H1 (cell line): ENCODE data around the gene ARID3B. TPM values are rescaled to one million over a fixed set of nuclear protein-coding genes. Genes with fewer than 3 reads are reported as not detected.
A peak's percentile ranks its signal among the peaks of the same experiment; 100 is the strongest.

Experiments used
- CTCF ChIA-PET: fragments of 300-600 bp; sonication (Branson Sonifier 250); formaldehyde crosslinking; loops from one replicate; lab custom pipeline; 2021; ENCODE audit not compliant: partially characterized antibody; lab: Charles Lee
- POLR2A ChIA-PET: fragments of 300-600 bp; sonication (Branson Sonifier 250); formaldehyde crosslinking; loops from one replicate; lab custom pipeline; 2021; ENCODE audit warnings: inconsistent platforms; ENCODE audit not compliant: partially characterized antibody; lab: Charles Lee
- DNase-seq, 2 experiments: peaks; one replicate each; pipeline versions ENCODE4 v3.0.0 to v3.0.0-alpha.2; 2010 to 2022; ENCODE audit warnings: low spot score in 2 of 2, low read depth in 1 of 2, mixed read lengths in 1 of 2
- FAIRE-seq: peaks from 2 replicates; lab custom pipeline; 2011; peaks lifted over from hg19 to GRCh38; lab: Jason Lieb, UNC
- H2AFZ ChIP-seq: 2 replicates; pipeline ENCODE4 v1.8.1; 2012; ENCODE audit warnings: low read length, inconsistent platforms
- H2AK5ac ChIP-seq: 2 replicates; pipeline ENCODE4 v1.6.1; 2013; ENCODE audit warnings: low read depth, low read length
- H2BK120ac ChIP-seq: replicated peaks from 2 replicates; pipeline ENCODE3; 2013; ENCODE audit warnings: low read depth, low read length, inconsistent platforms
- H2BK12ac ChIP-seq: 2 replicates; pipeline ENCODE4 v1.6.1; 2013; ENCODE audit warnings: low read depth, low read length
- H2BK15ac ChIP-seq: 2 replicates; pipeline ENCODE4 v1.6.1; 2013; ENCODE audit warnings: low read length
- H2BK20ac ChIP-seq: 2 replicates; pipeline ENCODE4 v1.6.1; 2013; ENCODE audit warnings: low read length
- H2BK5ac ChIP-seq: 2 replicates; pipeline ENCODE4 v1.6.1; 2013; ENCODE audit warnings: low read depth, low read length
- H3K14ac ChIP-seq: 2 replicates; pipeline ENCODE4 v1.6.1; 2013; ENCODE audit warnings: inconsistent platforms; ENCODE audit not compliant: insufficient read length
- H3K18ac ChIP-seq: 2 replicates; pipeline ENCODE4 v1.6.1; 2013; ENCODE audit warnings: low read length; ENCODE audit errors: extremely low read depth
- H3K23ac ChIP-seq: 2 replicates; pipeline ENCODE4 v1.6.1; 2013; ENCODE audit warnings: inconsistent platforms; ENCODE audit not compliant: insufficient read length
- H3K23me2 ChIP-seq: 2 replicates; pipeline ENCODE4 v1.6.1; 2013; ENCODE audit warnings: low read depth, low read length
- H3K27ac ChIP-seq: 2 replicates; pipeline ENCODE4 v1.6.1; 2011; ENCODE audit warnings: low read depth, low read length, inconsistent platforms
- H3K27me3 ChIP-seq, 4 experiments: replicated peaks in 1 of 4; 1 replicate in 1 of 4; 2 replicates in 3 of 4; pipeline versions ENCODE4 v1.6.1 to v1.8.1; 2011 to 2013; ENCODE audit warnings: low read length in 3 of 4, mild to moderate bottlenecking in 3 of 4, inconsistent platforms in 2 of 4, mixed read lengths in 2 of 4, moderate library complexity in 1 of 4; ENCODE audit not compliant: control insufficient read depth in 3 of 4, insufficient read depth in 3 of 4; ENCODE audit errors: extremely low read depth in 1 of 4
- H3K36me3 ChIP-seq, 4 experiments: 2 replicates each; pipeline versions ENCODE4 v1.6.1 to v1.8.1; 2011 to 2013; ENCODE audit warnings: mild to moderate bottlenecking in 4 of 4, low read length in 3 of 4, moderate library complexity in 2 of 4, control low read depth in 1 of 4, inconsistent platforms in 1 of 4; ENCODE audit not compliant: insufficient read depth in 4 of 4, control insufficient read depth in 2 of 4
- H3K4ac ChIP-seq: replicated peaks from 2 replicates; pipeline ENCODE3; 2013; ENCODE audit warnings: low read length, low read depth, mixed read lengths, inconsistent platforms; ENCODE audit not compliant: insufficient read length
- H3K4me1 ChIP-seq, 4 experiments: replicated peaks in 1 of 4; 1 replicate in 1 of 4; 2 replicates in 3 of 4; pipeline versions ENCODE4 v1.6.1 to v1.8.1; 2011 to 2013; ENCODE audit warnings: low read length in 3 of 4, inconsistent platforms in 2 of 4, mixed read lengths in 1 of 4; ENCODE audit not compliant: insufficient read depth in 4 of 4, control insufficient read depth in 3 of 4
- H3K4me2 ChIP-seq, 2 experiments: 2 replicates each; pipeline versions ENCODE4 v1.6.1 to v1.8.1; 2011 to 2013; ENCODE audit warnings: low read depth in 2 of 2, low read length in 2 of 2, control low read depth in 1 of 2, inconsistent platforms in 1 of 2, mild to moderate bottlenecking in 1 of 2; ENCODE audit not compliant: insufficient read depth in 1 of 2
- H3K4me3 ChIP-seq, 4 experiments: fragments of 200-600, 300-600 bp in 1 of 4; sonication (generic), shearing (Covaris generic), sonication (Bioruptor Twin) in 1 of 4; 2 replicates each; pipeline versions ENCODE4 v1.5.1 to v1.8.1; 2011 to 2016; ENCODE audit warnings: low read length in 4 of 4, low read depth in 3 of 4, control low read depth in 2 of 4, inconsistent platforms in 2 of 4, mild to moderate bottlenecking in 2 of 4, mixed read lengths in 1 of 4, moderate library complexity in 1 of 4; ENCODE audit not compliant: insufficient read depth in 2 of 4; ENCODE audit errors: extremely low read depth in 1 of 4
- H3K56ac ChIP-seq: replicated peaks from 2 replicates; pipeline ENCODE3; 2013; ENCODE audit warnings: low read depth, mild to moderate bottlenecking, mixed read lengths, low read length, inconsistent platforms; ENCODE audit not compliant: insufficient read length
- H3K79me1 ChIP-seq: 2 replicates; pipeline ENCODE4 v1.6.1; 2013; ENCODE audit warnings: low read depth, low read length, control low read depth
- H3K79me2 ChIP-seq, 2 experiments: 2 replicates each; pipeline versions ENCODE4 v1.6.1 to v1.8.1; 2012 to 2013; ENCODE audit warnings: low read length in 2 of 2, mild to moderate bottlenecking in 2 of 2, inconsistent platforms in 1 of 2; ENCODE audit not compliant: insufficient read depth in 2 of 2, control insufficient read depth in 1 of 2
- H3K9ac ChIP-seq, 4 experiments: replicated peaks in 1 of 4; 1 replicate in 1 of 4; 2 replicates in 3 of 4; pipeline versions ENCODE4 v1.6.1 to v1.8.1; 2011 to 2013; ENCODE audit warnings: low read depth in 3 of 4, low read length in 3 of 4, control low read depth in 2 of 4, mild to moderate bottlenecking in 2 of 4, moderate library complexity in 2 of 4, inconsistent platforms in 1 of 4; ENCODE audit errors: extremely low read depth in 1 of 4
- H3K9me3 ChIP-seq, 2 experiments: 2 replicates each; pipeline versions ENCODE4 v1.6.1 to v1.8.1; 2012 to 2013; ENCODE audit warnings: mild to moderate bottlenecking in 2 of 2, moderate library complexity in 2 of 2, control low read depth in 1 of 2, inconsistent platforms in 1 of 2, low read depth in 1 of 2, low read length in 1 of 2, mixed read lengths in 1 of 2; ENCODE audit not compliant: insufficient read depth in 2 of 2
- H4K20me1 ChIP-seq, 2 experiments: replicated peaks in 1 of 2; 2 replicates each; pipeline versions ENCODE3 to v1.8.1; 2011 to 2013; ENCODE audit warnings: inconsistent platforms in 2 of 2, low read length in 2 of 2, mild to moderate bottlenecking in 1 of 2; ENCODE audit not compliant: insufficient read depth in 2 of 2, control insufficient read depth in 1 of 2
- H4K5ac ChIP-seq: 2 replicates; pipeline ENCODE4 v1.6.1; 2013; ENCODE audit warnings: low read length, low read depth, mixed read lengths, inconsistent platforms; ENCODE audit not compliant: insufficient read length
- H4K8ac ChIP-seq: 2 replicates; pipeline ENCODE4 v1.8.0; 2013; ENCODE audit warnings: mild to moderate bottlenecking, moderate library complexity, low read length, inconsistent platforms; ENCODE audit not compliant: insufficient read depth; ENCODE audit errors: extremely low read depth
- H4K91ac ChIP-seq: replicated peaks from 2 replicates; pipeline ENCODE3; 2013; ENCODE audit warnings: low read length, mixed read lengths, inconsistent platforms; ENCODE audit not compliant: insufficient read length
- ASH2L ChIP-seq: fragments of 200-600, 300-600 bp; sonication (generic); IDR thresholded peaks from one replicate; pipeline ENCODE4 v1.7.1; 2017; ENCODE audit warnings: low read length
- CHD2 ChIP-seq: IDR thresholded peaks from 2 replicates; pipeline ENCODE4 v1.6.1; 2012; ENCODE audit warnings: low read length, improper control_type of control experiment
- CTBP2 ChIP-seq: IDR thresholded peaks from 2 replicates; pipeline ENCODE4 v1.7.0; 2011; ENCODE audit warnings: borderline replicate concordance, mild to moderate bottlenecking, moderate library complexity, mixed read lengths, low read length; ENCODE audit not compliant: insufficient read depth, insufficient read length
- HDAC6 ChIP-seq: IDR thresholded peaks from one replicate; pipeline ENCODE4 v1.7.1; 2012; ENCODE audit warnings: low read depth, mild to moderate bottlenecking, inconsistent platforms, low read length, moderate library complexity
- NANOG ChIP-seq: IDR thresholded peaks from 2 replicates; pipeline ENCODE4 v1.6.1; 2011; ENCODE audit warnings: low read length, low read depth, mild to moderate bottlenecking, inconsistent platforms; ENCODE audit not compliant: insufficient read depth, poor library complexity, severe bottlenecking
- PHF8 ChIP-seq: fragments of 200-600 bp; sonication (generic); conservative IDR thresholded peaks from 2 replicates; pipeline ENCODE4 v1.7.1; 2012; ENCODE audit warnings: low read depth, mild to moderate bottlenecking, inconsistent platforms, low read length, moderate library complexity
- POLR2AphosphoS5 ChIP-seq: IDR thresholded peaks from 2 replicates; pipeline ENCODE4 v1.6.1; 2011; ENCODE audit warnings: low read depth, low read length
- RNF2 ChIP-seq: fragments of 200-900, 300-1000 bp; sonication (generic); IDR thresholded peaks from 2 replicates; pipeline ENCODE4 v1.7.1; 2016; ENCODE audit warnings: borderline replicate concordance, low read depth, mild to moderate bottlenecking, antibody characterized with exemption, low read length; ENCODE audit not compliant: poor library complexity, severe bottlenecking; ENCODE audit errors: missing control alignments
- SP2 ChIP-seq: IDR thresholded peaks from 2 replicates; pipeline ENCODE4 v1.6.1; 2012; ENCODE audit warnings: mild to moderate bottlenecking, low read length, inconsistent platforms
- ZNF274 ChIP-seq: IDR thresholded peaks from 2 replicates; pipeline ENCODE4 v1.7.0; 2012; ENCODE audit warnings: low read length, borderline replicate concordance; ENCODE audit errors: extremely low read depth
- WGBS, 2 experiments: shearing (Covaris generic) in 1 of 2; methylation state at CpG; one replicate each; pipeline versions ENCODE4 v1.1.6 to v1.1.7; 2013 to 2015; ENCODE audit warnings: low lambda C conversion rate in 2 of 2, mixed read lengths in 2 of 2, inconsistent platforms in 1 of 2, low coverage in 1 of 2, missing lambda C conversion rate in 1 of 2; ENCODE audit not compliant: insufficient replicate concordance in 2 of 2, insufficient coverage in 1 of 2, insufficient read length in 1 of 2; ENCODE audit errors: extremely low coverage in 1 of 2, missing lambda C conversion rate in 1 of 2; 5-methylcytosine and 5-hydroxymethylcytosine counted together
- polyA plus RNA-seq, 7 experiments: library from polyadenylated mRNA; depleted of rRNA in 3 of 7; stranded (reverse) in 5 of 7; unstranded in 2 of 7; fragments of >200 nt in 5 of 7; fragments of 200-250 nt in 2 of 7; gene quantifications; 1 replicate in 5 of 7; 2 replicates in 1 of 7; 4 replicates in 1 of 7; pipeline versions ENCODE4 v1.2.1 to v1.2.3, GENCODE V29; 2011 to 2013; ENCODE audit warnings: missing spikeins in 2 of 7, mixed read lengths in 2 of 7
- total RNA-seq: library from RNA; stranded (reverse); fragmentation: NEBNext Ultra II Directional; extraction: Animal tissue kit (Norgen Biotek cat#: 25700); gene quantifications from 2 replicates; pipeline ENCODE4 v1.2.1, GENCODE V29; 2021
- TF ChIP-seq, protein P1 (sequence below): IDR thresholded peaks from 2 replicates; pipeline ENCODE4 v1.6.1; 2012; ENCODE audit warnings: inconsistent platforms

Gene ARID3B
- total and polyA plus RNA-seq, 2 of the 8 experiments (the other 6 are each of a cell fraction or from before 2014, with no cell fraction given), result 81.0 to 115 TPM

DNA sequence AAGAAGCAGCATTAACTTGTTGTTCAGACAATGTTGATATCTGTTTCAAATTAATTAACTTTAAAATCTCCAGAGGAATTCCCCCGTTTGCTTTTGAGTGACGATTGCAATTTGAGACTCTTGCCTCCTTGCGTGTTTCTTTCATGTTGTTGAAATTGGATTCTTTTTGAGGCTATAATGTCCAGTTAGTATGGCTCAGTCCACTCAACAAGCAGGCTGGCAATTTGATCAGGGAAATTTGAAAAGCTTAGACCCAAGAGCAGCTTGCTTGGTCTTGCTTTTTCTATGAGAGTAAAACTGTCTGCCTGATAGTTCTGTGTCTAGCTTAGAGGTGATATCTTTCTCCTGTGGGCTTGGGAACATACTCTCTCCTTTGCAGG is 2.0 kb downstream of the ARID3B start:
- no peak overlapping the region for H3K23ac ChIP-seq
- no peak overlapping the region for H3K18ac ChIP-seq
- H2BK12ac ChIP-seq, result no peak overlapping the region
- H4K8ac ChIP-seq, result no peak overlapping the region
- no peak overlapping the region for H2BK5ac ChIP-seq
- H3K27me3 ChIP-seq, result no peaks in the 10 kb centered on the region
- H4K5ac ChIP-seq, result no peak overlapping the region
- peak overlapping the region; percentile 78 to 95 for H3K4me2 ChIP-seq
- no peak overlapping the region for H3K14ac ChIP-seq
- no peak for FAIRE-seq
- H3K4ac ChIP-seq, result peak overlapping the region; percentile 19
- no peaks in the 10 kb centered on the region for H3K9me3 ChIP-seq
- H4K20me1 ChIP-seq, result peaks cover 18 to 24% of the 10 kb centered on the region in 2 experiments
- H3K56ac ChIP-seq, result no peak overlapping the region
- peak overlapping the region; percentile 92 to 100 (median 95); a peak in 5 of 8 replicates for H3K4me3 ChIP-seq
- no peak overlapping the region for H2BK20ac ChIP-seq
- peaks cover 5 to 13% (median 8%) of the 10 kb centered on the region in 4 experiments; a peak in 6 of 7 replicates for H3K4me1 ChIP-seq
- no peak overlapping the region for H2BK120ac ChIP-seq
- H3K23me2 ChIP-seq, result peaks cover 16% of the 10 kb centered on the region
- peaks cover 4% of the 10 kb centered on the region; the same call in 1 of the 2 replicates for H3K79me1 ChIP-seq
- no peak overlapping the region for H2BK15ac ChIP-seq
- 68% methylated on average over 3 of the region's 3 CpGs; no CpG with 5 or more reads in 1 of the 2 experiments for WGBS, 2 experiments
- H2AFZ ChIP-seq, result no peak overlapping the region
- H3K79me2 ChIP-seq, result peaks cover 27 to 75% of the 10 kb centered on the region in 2 experiments
- DNase-seq, result no peak
- no peak overlapping the region for H2AK5ac ChIP-seq
- CTCF ChIA-PET, result interaction anchor here (1.0 to 2.1 kb wide), 4 partner anchors 42 to 168 kb away, joined by 3 to 7 read pairs (median 3); no protein-coding TSS in a partner anchor
- TF ChIP-seq CTBP2 (no peak), NANOG (no peak), ZNF274 (no peak), SP2 (no peak), CHD2 (no peak), POLR2AphosphoS5 (no peak), HDAC6 (no peak), ASH2L (no peak), PHF8 (no peak), RNF2 (no peak)
- TF ChIP-seq, protein P1, sequence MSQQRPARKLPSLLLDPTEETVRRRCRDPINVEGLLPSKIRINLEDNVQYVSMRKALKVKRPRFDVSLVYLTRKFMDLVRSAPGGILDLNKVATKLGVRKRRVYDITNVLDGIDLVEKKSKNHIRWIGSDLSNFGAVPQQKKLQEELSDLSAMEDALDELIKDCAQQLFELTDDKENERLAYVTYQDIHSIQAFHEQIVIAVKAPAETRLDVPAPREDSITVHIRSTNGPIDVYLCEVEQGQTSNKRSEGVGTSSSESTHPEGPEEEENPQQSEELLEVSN, result no peak
- 0 out of 7 replicates have a peak overlapping the region, but pooled peaks of 2 of the 4 experiments have one; percentile 8 to 16 for H3K9ac ChIP-seq
- H4K91ac ChIP-seq, result no peak overlapping the region
- no peak overlapping the region for H3K27ac ChIP-seq
- POLR2A ChIA-PET, result interaction anchor here (1.0 to 2.3 kb wide), 5 partner anchors 20 to 114 kb away, joined by 3 to 7 read pairs (median 3); no protein-coding TSS in a partner anchor
- H3K36me3 ChIP-seq, result peaks cover 6 to 35% (median 25%) of the 10 kb centered on the region in 4 experiments
